HG02623 (cell line): ENCODE data around the gene GPR50.

ENCODE experiments used
- ATAC-seq: cut with Tn5 transposase; IDR thresholded peaks from one replicate; pipeline ENCODE4 v1.9.1; 2021; ENCODE audit warnings: moderate library complexity; ENCODE audit not compliant: unreplicated experiment

Gene GPR50

GRCh38 chrX:151176231-151176750 lies at the start of gene GPR50:
Gene GPR50, plus strand, starts transcription at chrX:151176584. Its CDS starts 138 bp downstream, at chrX:151176722.
- no peak for ATAC-seq

GRCh38 chrX:151132531-151132930 lies 43.9 kb upstream of the GPR50 start:
- ATAC-seq = no peak

- no peak for ATAC-seq
These were observed 24.6 kb upstream of the GPR50 start for GRCh38 chrX:151151665-151152267.

GRCh38 chrX:151153086-151153485 lies 23.3 kb upstream of the GPR50 start:
- no peak for ATAC-seq

GRCh38 chrX:151153667-151154066 lies 22.7 kb upstream of the GPR50 start:
- ATAC-seq = no peak

GRCh38 chrX:151155234-151155633 lies 21.1 kb upstream of the GPR50 start:
- ATAC-seq = no peak

GRCh38 chrX:151161690-151162089 lies 14.7 kb upstream of the GPR50 start:
- ATAC-seq = no peak

- ATAC-seq = no peak
These were observed 8.5 kb upstream of the GPR50 start for GRCh38 chrX:151167791-151168345.

- ATAC-seq = no peak
These were observed 6.6 kb upstream of the GPR50 start for GRCh38 chrX:151169783-151170182.

GRCh38 chrX:151174581-151175282 lies 1.7 kb upstream of the GPR50 start:
- no peak for ATAC-seq

GRCh38 chrX:151175283-151176062 lies 911 bp upstream of the GPR50 start:
- no peak for ATAC-seq

GRCh38 chrX:151177141-151178027 lies 1.0 kb downstream of the GPR50 start:
- no peak for ATAC-seq

GRCh38 chrX:151178746-151179145 lies 2.4 kb downstream of the GPR50 start:
- ATAC-seq = no peak

GRCh38 chrX:151180400-151180799 lies 4.0 kb downstream of the GPR50 start:
- ATAC-seq = no peak

- ATAC-seq = no peak
These were observed 4.7 kb downstream of the GPR50 start for GRCh38 chrX:151181088-151181487.

- no peak for ATAC-seq
These were observed 6.9 kb downstream of the GPR50 start for GRCh38 chrX:151183233-151183753.

GRCh38 chrX:151183912-151184565 lies 7.7 kb downstream of the GPR50 start:
- ATAC-seq = no peak

GRCh38 chrX:151184705-151185104 lies 8.3 kb downstream of the GPR50 start:
- peak; percentile 60 for ATAC-seq

GRCh38 chrX:151206871-151207270 lies 30.5 kb downstream of the GPR50 start:
- ATAC-seq = no peak

GRCh38 chrX:151225843-151226242 lies 49.5 kb downstream of the GPR50 start:
- no peak for ATAC-seq
